NB4 (cell line): ENCODE data around the gene C6orf118.

Experiments used
- CTCF ChIP-seq: IDR thresholded peaks from one replicate; pipeline ENCODE4 v1.5.1; 2012; ENCODE audit warnings: low read depth, low read length
- MAX ChIP-seq: IDR thresholded peaks from 2 replicates; pipeline ENCODE4 v1.6.1; 2011; ENCODE audit warnings: low read depth, low read length
- POLR2A ChIP-seq: IDR thresholded peaks from 2 replicates; pipeline ENCODE4 v1.6.1; 2011; ENCODE audit warnings: mild to moderate bottlenecking; ENCODE audit not compliant: insufficient read length; ENCODE audit errors: extremely low read depth

GRCh38 chr6:165266191-165266590 is 43.2 kb downstream of the C6orf118 start:
- no peak for TF ChIP-seq CTCF
- TF ChIP-seq POLR2A = no peak
- no peak for TF ChIP-seq MAX
